Tracheal epithelial cell (primary cell): ENCODE results near the gene GATA2. TPM values are rescaled to one million over a fixed set of nuclear protein-coding genes. Genes with fewer than 3 reads are reported as not detected.

Source experiments
- total RNA-seq: library from RNA; depleted of rRNA; stranded (reverse); fragments of >200 nt; gene quantifications from 2 replicates; pipeline ENCODE4 v1.2.1, GENCODE V29; 2014

GATA2 gene
- under 0.01 TPM in 1 of 2 replicates, not detected in the other for total RNA-seq

DNA sequence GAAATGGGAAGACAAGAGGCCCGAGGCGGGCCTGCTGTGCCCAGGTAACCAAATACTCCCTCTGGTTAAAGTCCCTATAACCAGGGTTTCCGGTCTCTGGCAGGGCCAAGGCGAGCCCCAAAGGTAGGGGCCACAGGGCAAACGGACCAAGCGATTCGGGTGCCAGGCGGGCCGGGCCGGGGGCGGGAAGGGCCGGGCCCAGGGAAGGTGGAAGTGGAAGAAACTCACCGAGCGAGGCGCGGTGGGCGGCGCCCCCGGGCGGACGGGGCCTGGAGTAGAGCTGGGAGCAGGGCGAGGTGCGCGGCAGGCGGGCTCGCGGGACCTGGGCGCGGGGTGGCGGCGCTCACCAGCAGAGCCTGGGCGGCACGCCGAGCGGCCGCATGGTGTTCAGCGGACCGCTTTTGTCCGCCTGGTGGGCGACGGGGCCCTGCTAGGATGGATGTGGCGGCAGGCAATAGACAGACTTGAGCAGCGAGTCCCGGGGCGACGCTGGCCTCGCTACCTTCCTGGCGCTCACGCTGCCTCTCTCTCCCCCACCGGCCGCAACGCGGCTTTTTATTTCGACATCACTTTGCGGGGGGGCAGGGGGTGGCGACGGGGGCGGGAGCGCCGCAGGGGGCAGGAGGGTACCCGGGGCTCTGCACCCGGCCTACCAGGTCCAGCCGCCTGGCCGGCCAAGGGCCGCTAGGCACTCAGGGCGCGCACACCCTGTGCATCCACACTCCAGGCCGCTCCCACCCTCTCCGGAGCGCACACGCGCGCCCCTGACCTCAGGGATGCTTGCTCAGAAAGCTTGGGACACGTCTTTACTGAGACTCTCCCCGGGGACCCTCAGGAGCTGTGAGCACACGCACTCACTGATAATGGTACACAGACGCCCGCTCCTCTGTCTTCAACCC is at the start of gene GATA2:
Gene GATA2 (minus strand): TSS at position 531 of the 899 bp plus-strand sequence. CDS start 6,170 bp downstream, outside the sequence.

DNA sequence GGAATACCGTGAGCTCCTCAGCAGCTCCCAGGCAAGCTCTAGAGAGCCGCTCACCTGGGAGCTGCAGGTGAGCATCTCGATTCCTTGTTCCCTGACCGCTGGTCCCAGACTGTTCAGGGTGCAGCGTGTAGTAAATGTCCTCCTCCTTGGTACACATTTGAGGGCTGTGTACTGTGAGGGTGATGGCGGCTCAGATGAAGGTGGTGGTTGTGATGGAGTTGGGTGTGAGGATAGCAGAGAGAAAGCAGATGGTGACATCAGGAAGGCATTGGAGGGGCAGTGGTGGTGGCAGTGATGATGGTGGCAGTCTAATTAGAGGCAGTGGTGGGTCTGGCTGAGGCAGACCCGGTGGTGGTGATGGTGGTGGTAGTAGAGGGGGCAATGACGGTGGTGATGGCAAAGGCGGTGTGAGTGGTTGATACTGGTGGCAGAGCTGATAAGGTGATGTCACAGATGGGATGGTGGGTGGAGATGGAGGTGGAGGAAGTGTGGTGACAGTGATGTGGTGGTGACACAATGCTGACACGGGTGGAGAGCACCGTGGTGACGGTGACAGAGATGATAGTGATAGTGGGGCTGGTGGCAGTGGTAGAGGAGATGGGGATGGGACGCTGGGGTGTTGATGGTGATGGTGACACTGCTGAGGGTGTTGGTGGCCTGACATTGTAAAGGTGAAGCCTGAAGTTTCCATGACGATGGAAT is 26.0 kb downstream of the GATA2 start, which contains the start of gene DNAJB8:
Gene DNAJB8 (minus strand): TSS at position 51 of the 702 bp plus-strand sequence. CDS start 3,645 bp downstream, outside the sequence.

Other genes with a start within 250 kb of the GATA2 start
- not detected in 2 replicates for gene DNAJB8, start 26.3 kb downstream of the GATA2 start, total RNA-seq
- 369 and 510 TPM in 2 replicates for gene RPN1, start 157.6 kb upstream of the GATA2 start, total RNA-seq
- 32.4 and 33.0 TPM in 2 replicates for gene RAB7A, start 233.0 kb upstream of the GATA2 start, total RNA-seq